ENCODE data around the gene NSMF. TPM values are rescaled to one million over a fixed set of nuclear protein-coding genes. Genes with fewer than 3 reads are reported as not detected.

NSMF gene
- total and polyA plus RNA-seq, 2 of the 8 experiments (the other 6 are each of a cell fraction or from before 2014, with no cell fraction given) = 56.7 to 65.1 TPM

DNA sequence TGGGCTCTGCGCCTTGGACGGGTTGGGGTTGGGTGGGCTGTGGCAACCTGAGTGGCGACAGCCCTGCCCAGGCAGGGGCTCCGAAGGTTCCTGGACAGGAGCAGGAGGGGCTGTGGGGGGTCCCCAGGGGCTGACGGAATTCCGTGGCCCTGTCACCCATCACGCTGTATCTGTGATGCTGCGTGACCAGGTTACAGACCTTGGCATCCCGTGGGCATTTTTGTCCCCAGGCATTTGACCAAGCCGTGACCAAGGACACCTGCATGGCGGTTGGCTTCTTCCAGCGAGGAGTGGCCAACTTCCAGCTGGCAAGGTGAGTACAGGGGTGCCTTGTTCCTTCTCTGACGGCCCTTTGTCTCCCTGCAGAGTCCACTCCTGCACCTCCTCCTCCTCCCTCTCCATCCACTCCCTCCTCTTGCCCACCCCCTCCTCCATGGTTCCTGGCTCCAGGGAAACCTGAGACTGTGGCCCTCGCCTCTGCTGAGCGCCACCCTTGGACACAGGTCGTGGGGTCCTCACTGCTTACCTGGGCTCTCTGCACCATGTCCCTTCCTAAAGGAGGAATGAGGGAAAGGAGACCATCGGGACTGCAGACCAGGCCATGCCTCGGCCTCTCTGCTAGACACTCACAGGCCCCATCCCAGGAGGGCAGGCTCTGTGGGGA lies 33.0 kb downstream of the NSMF start:
- Histone ChIP-seq H3K18ac (ENCODE audit: extremely low read depth, low read length) (no peak overlapping the region), H3K9ac (replicated peaks in 1 of 4; ENCODE audit: extremely low read depth in 1 of 4, low read depth in 3 of 4, low read length in 3 of 4) (no peak overlapping the region), H3K23me2 (ENCODE audit: low read depth, low read length) (peaks cover 9% of the 10 kb centered on the region; the same call in 1 of the 2 replicates), H3K23ac (ENCODE audit: insufficient read length) (no peak overlapping the region), H3K36me3 (ENCODE audit: control insufficient read depth in 2 of 4, insufficient read depth in 4 of 4, low read length in 3 of 4) (no peaks in the 10 kb centered on the region), H3K79me2 (ENCODE audit: control insufficient read depth in 1 of 2, insufficient read depth in 2 of 2, low read length in 2 of 2) (peaks cover 0 to 5% of the 10 kb centered on the region in 2 experiments; a peak in 1 of 4 replicates), H3K4me1 (replicated peaks in 1 of 4; ENCODE audit: control insufficient read depth in 3 of 4, insufficient read depth in 4 of 4, low read length in 3 of 4) (peaks cover 0 to 3% (median under 1%) of the 10 kb centered on the region in 4 experiments; a peak in 3 of 7 replicates), H2BK5ac (ENCODE audit: low read depth, low read length) (no peak overlapping the region), H3K27ac (ENCODE audit: low read depth, low read length) (no peak overlapping the region), H2BK15ac (ENCODE audit: low read length) (no peak overlapping the region), H3K4me3 (ENCODE audit: extremely low read depth in 1 of 4, insufficient read depth in 2 of 4, low read depth in 3 of 4, low read length in 4 of 4) (no peak overlapping the region), H3K9me3 (ENCODE audit: insufficient read depth in 2 of 2, low read depth in 1 of 2, low read length in 1 of 2) (no peaks in the 10 kb centered on the region), H3K27me3 (replicated peaks in 1 of 4; ENCODE audit: control insufficient read depth in 3 of 4, extremely low read depth in 1 of 4, insufficient read depth in 3 of 4, low read length in 3 of 4) (peaks cover 0 to 13% (median 2%) of the 10 kb centered on the region in 4 experiments; a peak in 4 of 7 replicates), H2AFZ (ENCODE audit: low read length) (no peak overlapping the region), H3K56ac (replicated peaks; ENCODE audit: insufficient read length, low read depth, low read length) (no peak overlapping the region), H4K5ac (ENCODE audit: insufficient read length, low read depth, low read length) (no peak overlapping the region), H2BK20ac (ENCODE audit: low read length) (no peak overlapping the region), H3K14ac (ENCODE audit: insufficient read length) (no peak overlapping the region), H3K4me2 (ENCODE audit: insufficient read depth in 1 of 2, low read depth in 2 of 2, low read length in 2 of 2) (no peak overlapping the region), H2BK120ac (replicated peaks; ENCODE audit: low read depth, low read length) (no peak overlapping the region), H4K20me1 (replicated peaks in 1 of 2; ENCODE audit: control insufficient read depth in 1 of 2, insufficient read depth in 2 of 2, low read length in 2 of 2) (peaks cover 0 to 1% of the 10 kb centered on the region in 2 experiments), H4K91ac (replicated peaks; ENCODE audit: insufficient read length, low read length) (no peak overlapping the region), H2AK5ac (ENCODE audit: low read depth, low read length) (no peak overlapping the region), H2BK12ac (ENCODE audit: low read depth, low read length) (peak overlapping the region; percentile 27; the same call in 1 of the 2 replicates), H3K4ac (replicated peaks; ENCODE audit: insufficient read length, low read depth, low read length) (no peak overlapping the region), H4K8ac (ENCODE audit: extremely low read depth, insufficient read depth, low read length) (no peak overlapping the region), H3K79me1 (ENCODE audit: low read depth, low read length) (no peaks in the 10 kb centered on the region)
- no peak for FAIRE-seq
- CTCF ChIA-PET (ENCODE audit: partially characterized antibody) = no interaction called here
- DNase-seq (ENCODE audit: low read depth in 1 of 2, low spot score in 2 of 2) = no peak
- POLR2A ChIA-PET (ENCODE audit: partially characterized antibody) = no interaction called here
- 90% methylated on average over 16 of the region's 18 CpGs; no CpG with 5 or more reads in 1 of the 2 experiments for WGBS, 2 experiments (ENCODE audit: extremely low coverage in 1 of 2, insufficient coverage in 1 of 2, insufficient read length in 1 of 2, insufficient replicate concordance in 2 of 2, low coverage in 1 of 2, low lambda C conversion rate in 2 of 2, missing lambda C conversion rate in 1 of 2)
- TF ChIP-seq TAF7 (optimal IDR thresholded peaks at IDR 0.05; ENCODE audit: borderline replicate concordance, low read depth, low read length) (no peak), TEAD4 (IDR thresholded peaks at IDR 0.05; ENCODE audit: low read depth, low read length) (no peak), ASH2L (IDR thresholded peaks at IDR 0.05; ENCODE audit: low read length) (no peak)

All from H1 (cell line).